Stimulated activated CD8-positive, alpha-beta memory T cell treated with anti-CD3 and anti-CD28 coated beads, Interleukin-12 subunit alpha, Interleukin-12 subunit beta, amount 100 ng/mL, for 24 hours (primary cell): Measurements from ENCODE around the gene MUC20.
"Not testable (repeated sequence)": the region's sequence is repeated elsewhere in the genome, so short reads cannot be mapped to it uniquely, and the experiment has no call there.

Experiments used
- DNase-seq: peaks from one replicate; pipeline ENCODE4 v3.0.0-alpha.2; 2020; ENCODE audit errors: extremely low read depth

The MUC20 gene

DNA sequence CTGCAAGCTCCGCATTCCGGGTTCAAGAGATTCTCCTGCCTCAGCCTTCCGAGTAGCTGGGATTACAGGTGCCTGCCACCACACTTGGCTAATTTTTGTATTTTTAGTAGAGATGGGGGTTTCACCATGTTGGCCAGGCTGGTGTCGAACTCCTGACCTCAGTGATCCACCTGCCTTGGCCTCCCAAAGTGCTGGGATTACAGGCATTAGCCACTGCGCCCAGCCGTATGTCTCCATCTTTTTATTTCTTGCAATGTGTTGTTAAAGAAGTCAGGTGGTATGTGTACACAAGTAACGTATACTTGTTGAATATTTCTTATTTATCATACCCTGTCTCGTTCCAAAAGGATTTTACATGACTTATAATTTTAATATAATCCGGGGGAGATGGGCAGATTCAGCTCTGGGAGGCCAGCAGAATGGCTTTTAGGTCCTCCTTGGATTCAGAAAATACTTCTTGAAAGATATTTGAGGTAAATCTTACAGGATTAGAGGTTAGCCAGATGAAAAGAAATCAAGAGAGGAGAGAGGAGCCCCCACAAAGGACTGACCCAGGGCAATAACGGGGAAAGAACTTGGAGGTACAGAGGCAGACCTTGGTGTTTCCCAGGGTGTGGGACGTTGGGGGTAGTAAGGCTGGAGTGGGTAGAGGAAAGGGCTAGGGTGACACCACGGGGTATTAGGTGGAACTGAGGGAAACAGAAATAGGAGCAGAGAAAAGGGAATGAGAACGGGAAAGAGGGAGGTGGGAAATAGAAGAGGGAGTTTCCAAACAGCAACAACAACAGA is 27.2 kb upstream of the MUC20 start:
- DNase-seq, result no peak

- DNase-seq, result not testable (repeated sequence)
Observed at GRCh38 chr3:195694217-195695076, 26.3 kb upstream of the MUC20 start.

DNA sequence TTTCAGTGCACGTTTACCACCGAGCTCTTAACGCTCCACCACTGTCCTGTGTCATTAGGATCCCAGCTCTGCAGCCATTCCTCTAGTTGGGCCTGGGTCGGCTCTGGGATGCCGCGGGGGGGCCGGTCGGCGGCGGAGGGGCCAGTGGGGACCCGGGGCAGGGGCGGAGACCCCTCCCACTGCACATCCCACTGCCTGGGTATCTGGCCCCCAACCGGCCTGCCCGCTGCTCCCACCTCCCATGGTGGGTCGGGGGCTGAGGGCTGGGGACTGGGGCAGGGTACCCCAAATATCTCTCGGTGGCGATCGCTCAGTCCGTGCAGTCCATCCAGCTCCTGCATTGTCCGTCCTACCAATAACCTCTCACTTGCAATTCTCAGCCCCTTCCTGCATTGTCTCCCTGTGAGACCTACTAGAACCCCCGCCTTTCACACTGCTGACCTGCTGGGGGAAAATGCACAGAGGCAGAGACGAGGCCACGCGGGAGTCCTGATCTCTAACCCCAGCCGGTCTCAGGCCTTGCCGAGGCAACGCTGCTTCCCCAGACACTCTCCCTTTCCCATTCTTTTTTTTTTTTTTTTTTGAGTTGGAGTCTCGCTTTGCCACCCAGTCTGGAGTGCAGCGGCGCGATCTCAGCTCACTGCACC is 24.0 kb upstream of the MUC20 start:
- no peak for DNase-seq

DNA sequence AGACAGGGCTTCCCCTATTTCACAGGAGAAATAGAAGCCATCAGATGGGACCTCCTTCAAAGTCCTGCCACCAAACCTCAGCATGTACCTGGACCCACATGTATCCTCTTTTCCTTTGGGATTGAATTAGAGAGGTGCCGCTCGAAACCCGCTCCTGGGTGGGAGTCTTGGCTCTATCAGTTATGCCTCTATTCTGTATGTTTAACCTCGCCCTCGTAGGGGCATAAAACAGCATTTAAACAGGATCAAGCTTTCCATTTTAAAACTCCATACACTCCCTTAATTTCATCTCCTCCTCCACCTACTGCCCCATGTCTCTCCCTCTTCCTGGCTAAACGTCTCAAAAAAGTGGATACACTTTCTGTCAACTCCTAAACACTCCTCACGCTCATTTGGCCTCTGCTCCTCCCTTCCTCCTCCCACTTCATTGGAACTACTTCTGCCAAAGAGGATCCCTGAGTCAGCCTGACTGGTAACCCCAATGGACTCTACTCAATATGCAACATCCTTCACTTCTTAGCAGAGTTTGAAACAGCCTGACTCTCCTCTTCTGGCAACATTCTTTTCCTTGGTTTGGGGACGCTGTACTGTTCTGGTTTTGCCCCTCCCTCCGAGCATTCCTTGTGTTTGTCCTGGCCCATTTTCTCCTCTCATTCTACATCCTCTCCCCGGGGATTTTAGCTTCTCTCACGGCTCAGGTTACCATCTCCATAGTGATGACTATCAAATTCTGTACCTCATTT is 23.0 kb upstream of the MUC20 start:
- DNase-seq, result no peak

- no peak for DNase-seq
Observed at GRCh38 chr3:195698325-195698646, 22.5 kb upstream of the MUC20 start.

- DNase-seq, result no peak
Observed at GRCh38 chr3:195698647-195699387, 22.0 kb upstream of the MUC20 start.

- no peak for DNase-seq
Observed at GRCh38 chr3:195699388-195699771, 21.4 kb upstream of the MUC20 start.

- DNase-seq, result no peak
Observed at GRCh38 chr3:195699860-195700259, 20.9 kb upstream of the MUC20 start.

DNA sequence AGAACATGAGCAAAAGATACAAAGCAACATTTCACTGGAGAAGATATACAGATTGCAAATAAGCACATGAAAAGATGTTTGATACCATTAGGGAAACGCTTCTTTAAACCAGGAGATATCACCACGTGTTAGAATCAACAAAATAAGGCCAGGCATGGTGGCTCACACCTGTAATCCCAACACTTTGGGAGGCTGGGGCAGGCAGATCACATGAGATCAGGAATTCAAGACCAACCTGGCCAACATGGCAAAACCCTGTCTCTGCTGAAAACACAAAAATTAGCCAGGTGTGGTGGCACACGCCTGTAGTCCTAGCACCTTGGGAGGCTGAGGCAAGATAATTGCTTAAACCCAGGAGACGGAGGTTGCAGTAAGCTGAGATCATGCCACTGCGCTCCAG is 20.5 kb upstream of the MUC20 start:
- no peak for DNase-seq

- no peak for DNase-seq
Observed at GRCh38 chr3:195701042-195701915, 19.5 kb upstream of the MUC20 start.

DNA sequence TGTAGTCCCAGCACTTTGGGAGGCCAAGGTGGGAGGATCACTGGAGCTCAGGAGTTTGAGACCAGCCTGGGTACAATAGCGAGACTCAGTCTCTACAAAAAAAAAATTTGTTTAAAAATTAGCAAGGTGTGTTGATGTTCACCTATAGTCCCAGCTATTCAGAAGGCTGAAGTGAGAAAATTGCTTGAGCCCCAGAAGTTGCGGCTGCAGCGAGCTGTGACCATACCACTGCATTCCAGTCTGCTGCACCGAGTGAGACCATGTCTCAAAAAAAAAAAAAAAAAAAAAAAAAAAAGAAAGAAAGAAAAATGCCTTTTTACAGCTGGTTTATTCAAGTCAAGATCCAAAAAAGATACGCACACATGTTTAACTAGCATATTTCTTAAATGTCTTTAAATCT is 17.0 kb upstream of the MUC20 start:
- no peak for DNase-seq

DNA sequence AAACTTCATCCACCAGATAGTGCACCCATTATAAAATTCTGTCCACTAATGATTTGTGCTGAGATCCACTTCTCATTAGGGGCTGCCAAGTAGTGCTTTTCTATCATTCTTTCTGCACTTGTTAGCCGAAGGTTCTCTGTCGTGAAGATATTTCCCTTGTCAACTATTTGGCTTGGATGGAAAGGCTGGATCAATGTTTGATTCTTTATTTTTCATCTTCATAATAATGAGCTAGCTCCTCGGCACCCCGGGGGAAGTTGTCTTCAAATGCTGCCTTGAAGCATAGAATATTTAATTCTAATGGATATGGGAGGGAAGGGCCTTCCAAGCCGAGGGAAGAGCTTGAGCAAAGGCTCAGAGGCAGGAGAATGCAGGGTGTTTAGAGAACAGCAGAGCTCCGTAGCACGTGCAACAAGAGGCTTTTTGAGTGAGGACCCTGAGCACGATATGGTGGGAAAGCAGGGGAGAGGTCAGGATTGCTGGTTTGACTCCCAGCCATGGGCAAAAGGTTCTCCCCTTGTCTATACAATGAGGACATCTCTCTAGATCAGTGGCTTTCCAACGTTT is 16.3 kb upstream of the MUC20 start:
- no peak for DNase-seq

GRCh38 chr3:195705081-195705991 is 15.4 kb upstream of the MUC20 start:
- no peak for DNase-seq

DNA sequence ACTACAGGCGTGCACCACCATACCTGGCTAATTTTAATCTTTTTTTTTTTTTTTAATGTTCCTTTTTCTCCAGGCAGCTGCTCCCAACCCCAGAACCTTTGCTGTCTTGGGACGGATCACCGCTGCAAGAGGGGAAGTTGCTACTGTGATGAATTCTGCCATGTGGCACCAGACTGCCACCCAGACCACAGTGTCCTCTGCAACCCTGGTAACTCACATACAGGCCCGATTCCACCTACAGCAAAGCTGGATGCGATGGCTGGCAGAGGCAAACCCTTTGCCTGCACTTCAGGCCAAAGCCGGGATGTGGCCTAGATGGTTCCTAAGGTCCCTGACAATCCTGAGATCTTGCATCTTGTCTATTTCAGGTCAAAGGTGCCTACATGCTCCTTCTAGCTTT is 12.7 kb upstream of the MUC20 start:
- DNase-seq, result no peak

DNA sequence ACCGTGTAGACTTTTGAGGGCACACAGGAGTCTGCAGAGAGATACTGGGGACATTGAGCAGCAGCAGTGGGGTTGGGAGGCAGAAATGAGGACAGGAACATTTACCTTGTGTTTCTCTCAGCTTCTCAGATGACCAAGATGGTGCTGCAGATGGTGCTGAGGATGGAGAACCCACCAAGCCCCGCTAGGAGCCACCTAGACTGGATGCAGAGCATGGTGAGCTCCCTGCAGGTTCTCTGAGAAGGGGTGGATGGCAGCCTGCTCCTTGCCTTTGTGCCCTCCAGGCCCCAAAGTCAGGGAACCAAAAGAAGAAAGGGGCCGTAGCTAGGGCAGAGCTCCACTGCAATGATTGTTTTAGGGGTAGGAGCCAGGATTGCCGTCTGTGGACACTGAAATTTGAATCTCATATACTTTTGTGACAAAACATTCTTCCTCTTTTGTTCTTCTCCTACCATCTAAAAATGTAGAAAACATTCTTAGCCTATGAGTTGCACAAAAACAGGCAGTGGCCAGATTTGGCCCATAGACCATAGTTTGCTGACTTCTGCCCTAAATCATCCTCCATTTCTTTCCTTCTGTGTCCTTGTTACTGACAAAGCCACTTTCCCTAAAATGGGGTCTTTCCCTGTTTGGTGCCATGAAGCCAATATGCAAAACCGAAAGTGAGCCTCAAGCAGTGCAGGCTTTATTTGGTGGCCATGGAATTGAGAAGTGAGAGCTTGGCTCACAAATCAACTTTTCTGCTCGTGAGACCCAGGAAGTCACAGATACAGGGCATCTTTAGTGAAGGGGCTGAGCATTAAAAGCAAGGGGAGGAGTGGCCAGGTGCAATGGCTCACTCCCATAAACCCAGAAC is 11.9 kb upstream of the MUC20 start:
- no peak for DNase-seq

GRCh38 chr3:195709676-195710085 is 11.1 kb upstream of the MUC20 start:
- DNase-seq, result no peak

- not testable (repeated sequence) for DNase-seq
Observed at GRCh38 chr3:195710126-195710905, 10.5 kb upstream of the MUC20 start.
